GM18511 (cell line): ENCODE results near the gene TENM4.

ENCODE experiments used
- ATAC-seq: cut with Tn5 transposase; IDR thresholded peaks from one replicate; pipeline ENCODE4 v1.9.1; 2021; ENCODE audit warnings: mild to moderate bottlenecking, moderate library complexity; ENCODE audit not compliant: unreplicated experiment

Gene TENM4

GRCh38 chr11:79261684-79262083, 179.1 kb downstream of the TENM4 start:
- no peak for ATAC-seq

- ATAC-seq: no peak
Measured at GRCh38 chr11:79259800-79260199, 181.0 kb downstream of the TENM4 start.

- ATAC-seq: no peak
Measured at GRCh38 chr11:79258576-79258975, 182.3 kb downstream of the TENM4 start.

- no peak for ATAC-seq
Measured at GRCh38 chr11:79255965-79256364, 184.9 kb downstream of the TENM4 start.

GRCh38 chr11:79253280-79253679, 187.6 kb downstream of the TENM4 start:
- no peak for ATAC-seq

GRCh38 chr11:79249295-79249993, 191.4 kb downstream of the TENM4 start:
- ATAC-seq: no peak

- no peak for ATAC-seq
Measured at GRCh38 chr11:79244798-79245197, 196.0 kb downstream of the TENM4 start.

- ATAC-seq: no peak
Measured at GRCh38 chr11:79244241-79244772, 196.5 kb downstream of the TENM4 start.

- no peak for ATAC-seq
Measured at GRCh38 chr11:79243422-79244210, 197.2 kb downstream of the TENM4 start.

- ATAC-seq: no peak
Measured at GRCh38 chr11:79242616-79243015, 198.2 kb downstream of the TENM4 start.

GRCh38 chr11:79241852-79242241, 199.0 kb downstream of the TENM4 start:
- ATAC-seq: no peak

GRCh38 chr11:79241205-79241851, 199.5 kb downstream of the TENM4 start:
- ATAC-seq: no peak

GRCh38 chr11:79237703-79238102, 203.1 kb downstream of the TENM4 start:
- no peak for ATAC-seq

GRCh38 chr11:79237091-79237490, 203.7 kb downstream of the TENM4 start:
- no peak for ATAC-seq

- no peak for ATAC-seq
Measured at GRCh38 chr11:79236541-79236971, 204.3 kb downstream of the TENM4 start.

GRCh38 chr11:79235696-79236095, 205.1 kb downstream of the TENM4 start:
- no peak for ATAC-seq

- ATAC-seq: no peak
Measured at GRCh38 chr11:79232346-79232745, 208.5 kb downstream of the TENM4 start.

- ATAC-seq: no peak
Measured at GRCh38 chr11:79229047-79229446, 211.8 kb downstream of the TENM4 start.

- no peak for ATAC-seq
Measured at GRCh38 chr11:79227767-79228755, 212.8 kb downstream of the TENM4 start.

- no peak for ATAC-seq
Measured at GRCh38 chr11:79227308-79227707, 213.5 kb downstream of the TENM4 start.
